OCI-LY7 (cell line): ENCODE results near the gene AFTPH. TPM values are rescaled to one million over a fixed set of nuclear protein-coding genes. Genes with fewer than 3 reads are reported as not detected.
A peak's percentile ranks its signal among the peaks of the same experiment; 100 is the strongest.

Source experiments
- BruUV-seq: library from RNA; stranded (reverse); fragments of 400-500 nt; replicated peaks from 2 replicates; lab custom pipeline; 2021; lab: Mats Ljungman, UMichigan
- CTCF ChIA-PET: fragments of 300-600 bp; sonication (Branson Sonifier 250); formaldehyde crosslinking; loops from one replicate; lab custom pipeline; 2022; ENCODE audit warnings: antibody characterized with exemption; ENCODE audit not compliant: unreplicated experiment; lab: Charles Lee
- POLR2A ChIA-PET: fragments of 300-600 bp; sonication (Branson Sonifier 250); formaldehyde crosslinking; loops from one replicate; lab custom pipeline; 2022; ENCODE audit warnings: antibody characterized with exemption; lab: Charles Lee
- DNase-seq: peaks from one replicate; pipeline ENCODE4 v3.0.0-alpha.2; 2015; ENCODE audit warnings: low spot score
- H2AFZ ChIP-seq: fragments of 200-600 bp; sonication (generic), shearing (Covaris generic); 2 replicates; pipeline ENCODE4 v1.6.1; 2014; ENCODE audit warnings: mild to moderate bottlenecking, antibody characterized with exemption, low read length, moderate library complexity
- H3K27ac ChIP-seq: fragments of 200-600 bp; sonication (generic); 2 replicates; pipeline ENCODE4 v1.5.1; 2014; ENCODE audit warnings: mixed run types, low read depth, mild to moderate bottlenecking, moderate library complexity, low read length, inconsistent platforms; ENCODE audit not compliant: poor library complexity, severe bottlenecking
- H3K36me3 ChIP-seq: fragments of 200-600 bp; sonication (generic); 2 replicates; pipeline ENCODE4 v1.6.1; 2014; ENCODE audit warnings: mild to moderate bottlenecking, antibody characterized with exemption, low read length, moderate library complexity, mixed read lengths; ENCODE audit not compliant: insufficient read depth
- H3K4me1 ChIP-seq: fragments of 200-600 bp; sonication (generic); 2 replicates; pipeline ENCODE4 v1.5.1; 2014; ENCODE audit warnings: mild to moderate bottlenecking, low read length; ENCODE audit not compliant: insufficient read depth, poor library complexity, severe bottlenecking
- H3K4me2 ChIP-seq: fragments of 200-600 bp; sonication (generic); 2 replicates; pipeline ENCODE4 v1.6.1; 2014; ENCODE audit warnings: mild to moderate bottlenecking, low read length
- H3K4me3 ChIP-seq: fragments of 200-600 bp; sonication (generic); 2 replicates; pipeline ENCODE4 v1.5.1; 2014; ENCODE audit warnings: mild to moderate bottlenecking, low read depth, low read length; ENCODE audit not compliant: poor library complexity, severe bottlenecking
- H3K79me2 ChIP-seq: fragments of 200-600 bp; sonication (generic); 2 replicates; pipeline ENCODE4 v1.6.1; 2016; ENCODE audit warnings: low read depth, mild to moderate bottlenecking, low read length, moderate library complexity, mixed read lengths; ENCODE audit not compliant: insufficient read depth
- H3K9me2 ChIP-seq: fragments of 200-600 bp; sonication (generic); 2 replicates; pipeline ENCODE4 v1.6.1; 2016; ENCODE audit warnings: mild to moderate bottlenecking, low read length, mixed read lengths; ENCODE audit not compliant: insufficient read depth
- H3K9me3 ChIP-seq: fragments of 200-600 bp; sonication (generic); 2 replicates; pipeline ENCODE4 v1.6.1; 2014; ENCODE audit warnings: mild to moderate bottlenecking, mixed run types, low read length, mixed read lengths
- H4K20me1 ChIP-seq: fragments of 200-600 bp; sonication (generic); 2 replicates; pipeline ENCODE4 v1.6.1; 2014; ENCODE audit warnings: mild to moderate bottlenecking, antibody characterized with exemption, low read length, moderate library complexity, mixed read lengths; ENCODE audit not compliant: insufficient read depth
- CTCF ChIP-seq: fragments of 200-600 bp; sonication (generic); conservative IDR thresholded peaks from 2 replicates; pipeline ENCODE4 v1.5.1; 2014; ENCODE audit warnings: mild to moderate bottlenecking, antibody characterized with exemption, low read length, moderate library complexity, mixed read lengths
- EZH2phosphoT487 ChIP-seq: fragments of 200-600 bp; sonication (generic); IDR thresholded peaks from 2 replicates; pipeline ENCODE4 v1.6.1; 2018; ENCODE audit warnings: low read depth, borderline replicate concordance, mild to moderate bottlenecking, mixed run types, antibody characterized with exemption, low read length, moderate library complexity, mixed read lengths
- intact Hi-C: fragments of 100-400 bp; cut with micrococcal nuclease; formaldehyde crosslinking; loops from one replicate; pipeline ENCODE4 v1.10.0; 2022; ENCODE audit not compliant: unreplicated experiment
- total RNA-seq, 2 experiments: library from RNA; depleted of rRNA in 1 of 2; stranded (reverse); fragments of >200 nt in 1 of 2; shearing (Covaris generic) in 1 of 2; gene quantifications; 2 replicates each; pipeline ENCODE4 v1.2.3, GENCODE V29; 2014 to 2022

The AFTPH gene
- total RNA-seq, 2 experiments from 2014 or later: 30.0 to 40.6 TPM

- H3K9me3 ChIP-seq: no peaks in the 10 kb centered on the region
- POLR2A ChIA-PET: interaction anchor here (1.1 to 1.7 kb wide), 4 partner anchors 14 to 282 kb away, joined by 3 to 6 read pairs (median 4); no protein-coding TSS in a partner anchor
- no TSS peak for BruUV-seq
- H3K4me1 ChIP-seq: peaks cover 16% of the 10 kb centered on the region
- no peak overlapping the region for H3K4me3 ChIP-seq
- CTCF ChIA-PET: no interaction called here
- no peaks in the 10 kb centered on the region; the same call in 1 of the 2 replicates for H4K20me1 ChIP-seq
- no peak overlapping the region for H3K27ac ChIP-seq
- no peak overlapping the region for H2AFZ ChIP-seq
- TF ChIP-seq EZH2phosphoT487: no peak
- TF ChIP-seq CTCF: no peak
- intact Hi-C loops: loop anchor here (2.0 to 5.0 kb wide), 4 partner anchors 166 to 446 kb away; no protein-coding TSS in a partner anchor
- H3K79me2 ChIP-seq: no peaks in the 10 kb centered on the region
- peaks cover 65% of the 10 kb centered on the region for H3K36me3 ChIP-seq
- H3K4me2 ChIP-seq: no peak overlapping the region
- no peak for DNase-seq
- no peaks in the 10 kb centered on the region for H3K9me2 ChIP-seq
These were observed 61.9 kb downstream of the AFTPH start for GRCh38 chr2:64586054-64586453.

- intact Hi-C loops: loop anchor here (2.0 to 5.0 kb wide), 4 partner anchors 165 to 445 kb away; no protein-coding TSS in a partner anchor
These were observed 62.9 kb downstream of the AFTPH start for GRCh38 chr2:64586883-64587481.

More at GRCh38 chr2:64586883-64587481, 62.9 kb downstream of the AFTPH start:
- Histone ChIP-seq H2AFZ (no peak overlapping the region), H3K4me3 (no peak overlapping the region), H3K36me3 (peaks cover 67% of the 10 kb centered on the region), H3K4me2 (no peak overlapping the region), H3K9me3 (no peaks in the 10 kb centered on the region), H3K79me2 (no peaks in the 10 kb centered on the region), H3K4me1 (peaks cover 16% of the 10 kb centered on the region), H3K9me2 (no peaks in the 10 kb centered on the region), H3K27ac (no peak overlapping the region), H4K20me1 (no peaks in the 10 kb centered on the region; the same call in 1 of the 2 replicates)
- DNase-seq: peak; percentile 65
- ChIA-PET POLR2A (interaction anchor here (0.6 to 1.7 kb wide), 9 partner anchors 15 to 542 kb away, joined by 3 to 6 read pairs (median 3); no protein-coding TSS in a partner anchor), CTCF (no interaction called here)
- no peak for TF ChIP-seq EZH2phosphoT487
- peak; percentile 93 for TF ChIP-seq CTCF
- BruUV-seq: no TSS peak
